ENCODE measurements around the gene MRM2.

- no peak for TF ChIP-seq YY1 (IDR thresholded peaks at IDR 0.05; ENCODE audit: insufficient read depth, insufficient read length)
- no peak for TF ChIP-seq ZNF274 (IDR thresholded peaks at IDR 0.05; ENCODE audit: low read depth, low read length)
Observed at GRCh38 chr7:2215851-2216250, 26.2 kb downstream of the MRM2 start.

Data from NT2/D1 (cell line).